Measurements from ENCODE around the gene TLL2. TPM values are rescaled to one million over a fixed set of nuclear protein-coding genes. Genes with fewer than 3 reads are reported as not detected.

The TLL2 gene
- total RNA-seq, 4 donors from 2014 or later = 0.20 to 0.31 TPM; not detected in 2

DNA sequence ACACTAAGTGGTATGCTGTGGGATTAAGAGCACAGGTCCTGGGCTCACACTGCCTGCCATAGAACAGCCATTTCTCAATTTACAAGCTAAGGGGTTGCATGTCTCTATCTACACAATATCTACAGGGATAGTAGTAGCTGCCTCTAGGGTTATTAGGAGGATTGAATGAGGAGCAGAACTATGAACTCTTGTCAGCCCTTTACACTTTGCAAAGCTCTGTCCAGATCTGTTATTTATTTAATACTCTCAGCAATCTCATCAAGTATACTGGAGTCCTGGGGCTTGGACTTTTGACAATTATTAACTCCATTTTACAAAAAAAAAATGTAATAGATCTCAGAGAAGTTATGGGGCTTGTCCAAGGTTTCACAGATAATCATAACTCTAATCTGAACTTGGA lies 161.7 kb downstream of the TLL2 start:
- no peak overlapping the region for H3K27ac ChIP-seq
- no peak overlapping the region for H3K4me3 ChIP-seq
- TF ChIP-seq EP300 (IDR thresholded peaks at IDR 0.05) = no peak
- TF ChIP-seq, protein P1, sequence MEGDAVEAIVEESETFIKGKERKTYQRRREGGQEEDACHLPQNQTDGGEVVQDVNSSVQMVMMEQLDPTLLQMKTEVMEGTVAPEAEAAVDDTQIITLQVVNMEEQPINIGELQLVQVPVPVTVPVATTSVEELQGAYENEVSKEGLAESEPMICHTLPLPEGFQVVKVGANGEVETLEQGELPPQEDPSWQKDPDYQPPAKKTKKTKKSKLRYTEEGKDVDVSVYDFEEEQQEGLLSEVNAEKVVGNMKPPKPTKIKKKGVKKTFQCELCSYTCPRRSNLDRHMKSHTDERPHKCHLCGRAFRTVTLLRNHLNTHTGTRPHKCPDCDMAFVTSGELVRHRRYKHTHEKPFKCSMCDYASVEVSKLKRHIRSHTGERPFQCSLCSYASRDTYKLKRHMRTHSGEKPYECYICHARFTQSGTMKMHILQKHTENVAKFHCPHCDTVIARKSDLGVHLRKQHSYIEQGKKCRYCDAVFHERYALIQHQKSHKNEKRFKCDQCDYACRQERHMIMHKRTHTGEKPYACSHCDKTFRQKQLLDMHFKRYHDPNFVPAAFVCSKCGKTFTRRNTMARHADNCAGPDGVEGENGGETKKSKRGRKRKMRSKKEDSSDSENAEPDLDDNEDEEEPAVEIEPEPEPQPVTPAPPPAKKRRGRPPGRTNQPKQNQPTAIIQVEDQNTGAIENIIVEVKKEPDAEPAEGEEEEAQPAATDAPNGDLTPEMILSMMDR (IDR thresholded peaks at IDR 0.05) = no peak
- TF ChIP-seq POLR2A (IDR thresholded peaks at IDR 0.05) = no peak
- no peak for TF ChIP-seq POLR2AphosphoS5 (IDR thresholded peaks at IDR 0.05)
- ATAC-seq = no peak
- H3K27me3 ChIP-seq = peaks cover 19% of the 10 kb centered on the region
- H3K9me3 ChIP-seq = peaks cover 0 to 6% (median 0%) of the 10 kb centered on the region in 3 donors
- H3K36me3 ChIP-seq = no peaks in the 10 kb centered on the region
- no peaks in the 10 kb centered on the region for H3K4me1 ChIP-seq

DNA sequence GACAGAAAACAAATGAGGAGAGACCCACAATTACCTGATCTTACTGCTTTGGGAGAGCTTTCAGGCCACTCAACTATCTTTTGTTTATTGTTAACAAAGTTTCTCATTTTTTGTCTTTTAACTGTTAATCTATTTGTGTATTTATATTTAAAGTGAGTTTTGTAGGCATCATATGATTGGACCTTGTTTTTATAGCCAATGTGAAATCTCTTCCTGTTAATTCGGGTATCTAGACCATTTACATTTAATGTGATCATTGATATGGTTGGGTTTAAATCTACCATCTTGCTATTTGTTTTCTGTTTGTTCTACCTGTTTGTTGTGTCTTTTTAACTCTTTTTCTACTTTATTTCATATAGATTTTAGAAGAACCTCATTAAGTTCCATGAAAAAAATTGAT lies 167.4 kb downstream of the TLL2 start:
- peaks cover 11% of the 10 kb centered on the region for H3K27me3 ChIP-seq
- H3K9me3 ChIP-seq = peaks cover 0 to 20% (median 0%) of the 10 kb centered on the region in 3 donors
- H3K4me3 ChIP-seq = no peak overlapping the region
- 60 to 77% methylated on average over 1 of the region's 1 CpG for WGBS, 2 donors (ENCODE audit: low coverage in 1 of 2)
- no peak overlapping the region for H3K27ac ChIP-seq
- no peak for ATAC-seq
- H3K36me3 ChIP-seq = no peaks in the 10 kb centered on the region
- no peaks in the 10 kb centered on the region for H3K4me1 ChIP-seq
- TF ChIP-seq EP300 (IDR thresholded peaks at IDR 0.05) = no peak
- TF ChIP-seq, protein P1 (IDR thresholded peaks at IDR 0.05) = no peak

DNA sequence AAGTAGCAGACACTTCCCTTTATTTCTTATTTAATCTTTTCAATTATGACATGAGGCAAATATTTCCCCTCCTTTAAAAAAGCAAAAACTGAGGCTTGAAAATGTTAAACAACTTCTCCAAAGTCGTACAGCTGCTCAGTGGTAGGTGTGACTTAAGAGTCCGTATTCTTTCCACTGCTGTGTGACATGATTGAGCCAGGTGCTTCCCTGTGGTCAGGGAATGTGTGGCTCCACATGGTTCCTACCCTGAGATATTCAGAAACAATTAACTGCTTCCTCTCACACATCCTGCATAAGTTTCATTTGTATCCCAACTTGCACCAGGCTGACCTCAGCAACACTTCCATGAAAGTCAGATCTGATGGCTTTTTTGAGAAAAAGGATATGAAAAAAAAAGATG lies 168.5 kb downstream of the TLL2 start:
- peaks cover 0 to 20% (median 0%) of the 10 kb centered on the region in 3 donors for H3K9me3 ChIP-seq
- no peaks in the 10 kb centered on the region for H3K4me1 ChIP-seq
- H3K36me3 ChIP-seq = no peaks in the 10 kb centered on the region
- WGBS, 2 donors (ENCODE audit: low coverage in 1 of 2) = 23 to 37% methylated on average over 2 of the region's 2 CpGs
- peaks cover 11% of the 10 kb centered on the region for H3K27me3 ChIP-seq
- ATAC-seq = no peak
- H3K27ac ChIP-seq = no peak overlapping the region
- no peak for TF ChIP-seq POLR2A (IDR thresholded peaks at IDR 0.05)
- no peak for TF ChIP-seq EP300 (IDR thresholded peaks at IDR 0.05)
- no peak for TF ChIP-seq POLR2AphosphoS5 (IDR thresholded peaks at IDR 0.05)
- H3K4me3 ChIP-seq = no peak overlapping the region

DNA sequence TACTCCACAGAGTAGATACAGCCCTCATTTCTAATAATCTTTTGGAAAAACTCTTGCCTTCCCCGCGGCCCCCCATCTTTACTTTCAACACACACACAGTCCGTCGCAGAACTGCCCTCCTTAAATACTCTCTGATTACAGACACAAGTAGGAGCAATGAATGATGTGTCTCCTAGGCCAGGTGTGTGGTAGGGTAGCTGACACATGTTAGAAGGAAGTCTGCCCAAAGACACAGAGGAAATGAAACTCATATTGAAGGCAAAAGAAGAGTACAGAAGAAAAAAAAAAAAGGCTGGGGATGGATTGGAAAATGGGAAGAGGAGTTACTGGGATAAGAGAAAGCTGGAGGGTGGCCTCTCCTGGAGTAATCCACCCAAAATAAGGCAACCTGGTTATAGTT lies 169.5 kb downstream of the TLL2 start:
- Histone ChIP-seq H3K9me3 (peaks cover 0 to 20% (median 0%) of the 10 kb centered on the region in 3 donors), H3K36me3 (no peaks in the 10 kb centered on the region), H3K27me3 (peaks cover 11% of the 10 kb centered on the region), H3K4me1 (no peaks in the 10 kb centered on the region), H3K27ac (no peak overlapping the region), H3K4me3 (no peak overlapping the region)
- WGBS, 2 donors (ENCODE audit: low coverage in 1 of 2) = 94% methylated on average over 4 of the region's 4 CpGs; no CpG with 5 or more reads in 1 of the 2 donors
- no peak for ATAC-seq
- TF ChIP-seq POLR2AphosphoS5 (IDR thresholded peaks at IDR 0.05) (no peak), EP300 (IDR thresholded peaks at IDR 0.05) (no peak), POLR2A (IDR thresholded peaks at IDR 0.05) (no peak)
- TF ChIP-seq, protein P1 (IDR thresholded peaks at IDR 0.05) = no peak

DNA sequence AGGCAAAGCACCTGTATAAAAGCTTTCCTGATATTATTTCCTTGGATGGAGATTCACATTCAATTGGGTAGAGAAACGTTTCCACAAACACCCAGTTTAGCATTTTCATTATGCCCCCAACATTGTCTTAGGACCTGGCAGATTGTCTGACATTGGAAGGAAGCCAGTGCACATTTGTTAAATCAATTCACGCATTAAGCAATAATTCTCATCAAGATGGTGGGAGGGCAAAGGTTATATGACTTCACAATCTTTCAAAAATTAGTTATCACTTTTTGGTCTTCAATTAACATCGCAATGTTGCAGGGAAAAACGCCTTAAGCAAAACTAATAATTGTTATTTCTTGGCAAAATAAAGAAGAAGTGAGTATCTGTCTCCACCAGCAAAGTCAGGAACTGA lies 171.3 kb downstream of the TLL2 start:
- ATAC-seq = no peak
- Histone ChIP-seq H3K4me3 (no peak overlapping the region), H3K9me3 (peaks cover 0 to 18% (median 0%) of the 10 kb centered on the region in 3 donors), H3K4me1 (no peaks in the 10 kb centered on the region), H3K27me3 (peaks cover 11% of the 10 kb centered on the region), H3K36me3 (no peaks in the 10 kb centered on the region), H3K27ac (no peak overlapping the region)
- 55 to 75% methylated on average over 2 to 4 of the region's 4 CpGs for WGBS, 2 donors (ENCODE audit: low coverage in 1 of 2)
- no peak for TF ChIP-seq POLR2A (IDR thresholded peaks at IDR 0.05)
- no peak for TF ChIP-seq POLR2AphosphoS5 (IDR thresholded peaks at IDR 0.05)
- TF ChIP-seq, protein P1 (IDR thresholded peaks at IDR 0.05) = no peak
- TF ChIP-seq EP300 (IDR thresholded peaks at IDR 0.05) = no peak

Measured in gastroesophageal sphincter (tissue), 4 donors.